Kasumi-1 (cell line): Measurements from ENCODE around the gene REG4.
"Not testable (repeated sequence)": the region's sequence is repeated elsewhere in the genome, so short reads cannot be mapped to it uniquely, and the experiment has no call there.

Experiments
- DNase-seq, 2 experiments: peaks; one replicate each; lab custom pipeline; 2025; lab: John Stamatoyannopoulos, UW

REG4 gene

GRCh38 chr1:119811387-119811786 is at the start of gene REG4:
Gene REG4 (minus strand): TSS chr1:119811460. CDS start chr1:119808769, 2,691 bp downstream.
- no peak for DNase-seq

GRCh38 chr1:119859647-119860046 is 48.4 kb upstream of the REG4 start:
- DNase-seq, result peak; percentile 71 to 73

- not testable (repeated sequence) for DNase-seq
These were observed 47.4 kb upstream of the REG4 start for GRCh38 chr1:119858556-119859214.

GRCh38 chr1:119858126-119858525 is 46.9 kb upstream of the REG4 start:
- no peak for DNase-seq

- no peak for DNase-seq
These were observed 41.9 kb upstream of the REG4 start for GRCh38 chr1:119853155-119853554.

GRCh38 chr1:119844206-119844605 is 32.9 kb upstream of the REG4 start:
- DNase-seq, result not testable (repeated sequence)

GRCh38 chr1:119841306-119841705 is 30.0 kb upstream of the REG4 start:
- DNase-seq, result no peak

- DNase-seq, result no peak
These were observed 29.5 kb upstream of the REG4 start for GRCh38 chr1:119840745-119841144.

- DNase-seq, result no peak
These were observed 27.0 kb upstream of the REG4 start for GRCh38 chr1:119838236-119838635.

GRCh38 chr1:119834990-119835389 is 23.7 kb upstream of the REG4 start:
- no peak for DNase-seq

GRCh38 chr1:119831027-119831426 is 19.8 kb upstream of the REG4 start:
- DNase-seq, result no peak

- DNase-seq, result no peak
These were observed 18.4 kb upstream of the REG4 start for GRCh38 chr1:119829625-119830024.

- not testable (repeated sequence) for DNase-seq
These were observed 17.7 kb upstream of the REG4 start for GRCh38 chr1:119829006-119829405.

- DNase-seq, result no peak
These were observed 17.0 kb upstream of the REG4 start for GRCh38 chr1:119828266-119828665.

- DNase-seq, result peak; percentile 16 to 48
These were observed 15.8 kb upstream of the REG4 start for GRCh38 chr1:119827010-119827409.

GRCh38 chr1:119822406-119822805 is 11.1 kb upstream of the REG4 start:
- DNase-seq, result no peak

GRCh38 chr1:119818181-119818580 is 6.9 kb upstream of the REG4 start:
- DNase-seq, result no peak

GRCh38 chr1:119816407-119816806 is 5.1 kb upstream of the REG4 start:
- DNase-seq, result no peak

- no peak for DNase-seq
These were observed 4.7 kb upstream of the REG4 start for GRCh38 chr1:119815928-119816327.

GRCh38 chr1:119815361-119815760 is 4.1 kb upstream of the REG4 start:
- DNase-seq, result no peak

- no peak for DNase-seq
These were observed 3.0 kb upstream of the REG4 start for GRCh38 chr1:119814288-119814687.

GRCh38 chr1:119811985-119812557 is 811 bp upstream of the REG4 start:
- DNase-seq, result no peak

GRCh38 chr1:119808972-119809550 is 2.2 kb downstream of the REG4 start:
- peak; percentile 55 to 69 for DNase-seq

GRCh38 chr1:119808491-119808890 is 2.8 kb downstream of the REG4 start:
- no peak for DNase-seq
